HG02870 (cell line): ENCODE measurements around the gene SIL1.

Source experiments
- ATAC-seq: cut with Tn5 transposase; IDR thresholded peaks from one replicate; pipeline ENCODE4 v1.9.1; 2021; ENCODE audit warnings: mild to moderate bottlenecking, moderate library complexity; ENCODE audit not compliant: unreplicated experiment

The SIL1 gene

DNA sequence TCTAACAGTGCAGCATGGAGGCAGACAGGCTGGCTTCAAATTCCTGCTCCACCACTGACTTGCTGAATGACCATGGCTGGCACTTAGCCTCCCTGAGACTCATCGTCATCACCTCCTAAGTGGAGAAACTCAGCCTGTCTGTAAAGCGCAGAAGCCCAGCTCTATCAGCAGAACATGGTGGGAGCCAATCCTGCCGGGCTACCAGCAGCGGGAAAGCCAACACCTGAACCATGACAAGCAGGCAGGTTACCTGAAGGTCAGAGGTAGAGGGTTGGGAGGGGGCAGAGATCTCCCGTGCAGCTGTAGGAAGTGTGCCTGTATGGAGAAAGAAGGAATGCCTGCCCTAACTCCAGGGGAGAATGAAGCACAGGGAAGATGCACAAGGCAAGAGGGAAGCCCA, 250.4 kb downstream of the SIL1 start:
- ATAC-seq, result no peak

- no peak for ATAC-seq
These were observed 251.2 kb downstream of the SIL1 start for GRCh38 chr5:138946831-138947560.

- no peak for ATAC-seq
These were observed 251.9 kb downstream of the SIL1 start for GRCh38 chr5:138946241-138946623.

DNA sequence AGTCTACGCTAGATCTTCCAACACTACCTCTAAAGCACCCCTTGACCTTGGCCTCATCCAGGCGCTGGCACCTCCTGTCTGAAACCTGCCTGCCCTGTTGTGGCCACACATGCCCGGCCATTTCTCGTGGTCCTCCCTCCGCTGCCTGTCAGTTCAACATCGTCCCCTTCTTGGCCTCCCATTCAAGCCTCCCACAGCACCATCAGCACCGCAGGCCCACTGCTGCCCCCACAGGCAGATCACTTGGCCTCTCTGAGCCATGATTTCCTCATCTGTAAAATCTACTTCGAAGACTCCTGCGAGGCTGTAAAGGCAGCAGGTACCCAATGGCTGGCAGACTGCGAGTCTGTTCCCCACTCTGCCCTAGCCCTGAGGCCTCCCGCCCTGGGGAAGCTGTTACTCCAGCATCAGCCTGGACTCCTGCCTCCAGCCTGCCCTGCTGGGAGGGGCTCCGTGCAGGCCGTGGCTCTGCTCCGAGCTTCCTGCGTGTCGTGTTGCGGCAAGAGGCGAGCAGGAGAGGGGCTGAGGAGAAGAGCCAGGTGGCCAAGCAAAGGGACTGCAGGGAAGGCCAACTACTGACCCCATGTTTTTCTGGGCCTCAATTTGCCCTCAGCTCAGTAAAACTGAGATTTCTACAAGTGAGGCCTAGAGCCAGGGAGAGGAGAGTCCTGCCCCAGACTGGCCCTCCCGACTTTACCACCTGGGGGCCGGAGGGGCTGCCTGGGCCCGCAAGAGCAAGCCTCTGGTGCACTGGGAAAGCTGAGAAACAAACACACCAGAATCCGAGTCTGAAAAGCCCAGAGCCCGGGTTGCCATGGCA, 252.5 kb downstream of the SIL1 start:
- no peak for ATAC-seq

DNA sequence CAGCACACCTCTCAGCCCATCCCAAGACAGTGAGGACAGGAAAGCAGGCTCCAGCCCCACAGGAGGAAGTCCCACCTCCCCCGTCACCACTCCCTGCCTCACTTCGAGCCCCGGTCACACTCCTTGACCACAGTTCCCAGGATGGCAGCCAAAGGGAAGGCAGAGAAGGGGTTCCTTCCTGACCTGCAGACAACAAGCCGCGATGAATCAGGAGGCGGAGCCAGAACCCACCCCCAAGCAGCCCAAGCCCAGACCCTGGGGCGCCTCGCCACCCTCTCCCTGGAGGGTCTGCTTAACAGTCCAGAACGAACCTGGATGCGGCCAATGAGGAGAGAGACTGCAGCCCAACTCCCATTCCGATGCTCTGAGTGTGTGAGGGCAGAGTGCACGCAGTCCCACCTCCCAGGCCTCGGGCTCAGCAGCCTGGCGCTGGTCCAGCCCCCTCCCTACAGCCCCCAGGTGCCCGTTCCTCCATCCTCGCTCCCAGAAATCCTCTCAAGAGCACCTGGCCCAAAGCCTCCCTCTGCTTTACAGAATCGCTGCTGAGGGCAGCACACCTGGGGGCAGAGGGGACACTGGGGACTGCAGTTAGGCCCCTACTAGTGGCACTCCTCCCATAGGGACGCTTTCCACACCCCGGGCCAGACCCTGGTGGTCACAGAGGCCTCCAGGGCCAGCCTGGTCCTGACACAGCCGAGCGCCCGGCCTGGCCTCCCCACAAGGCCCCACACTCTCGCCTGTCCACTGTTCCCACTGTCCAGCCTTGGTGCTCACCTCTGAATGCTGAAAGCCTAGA, 253.4 kb downstream of the SIL1 start:
- no peak for ATAC-seq

- ATAC-seq, result no peak
These were observed 254.5 kb downstream of the SIL1 start for GRCh38 chr5:138943599-138944173.

DNA sequence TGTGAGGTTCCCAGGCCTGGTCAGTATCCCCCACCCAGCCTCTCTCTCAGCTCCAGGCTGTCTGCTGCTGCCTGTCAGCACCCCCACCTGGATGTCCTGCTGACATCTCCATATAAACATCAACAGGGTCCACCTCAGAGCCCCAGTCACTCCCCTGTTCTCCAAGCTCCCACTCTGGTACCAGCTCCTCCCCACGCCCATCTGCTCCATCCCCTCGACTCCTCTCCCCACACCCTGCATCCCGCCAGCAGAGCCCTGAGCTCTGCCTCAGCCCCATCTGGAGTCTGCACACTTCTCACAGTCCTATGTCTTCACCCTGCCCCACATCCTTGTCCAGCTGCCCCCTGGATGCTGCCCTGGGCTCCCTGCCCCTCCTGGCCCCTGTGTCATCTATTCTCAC, 255.3 kb downstream of the SIL1 start:
- ATAC-seq, result no peak

- no peak for ATAC-seq
These were observed 256.1 kb downstream of the SIL1 start for GRCh38 chr5:138942066-138942465.

- ATAC-seq, result no peak
These were observed 259.6 kb downstream of the SIL1 start for GRCh38 chr5:138938526-138938925.

DNA sequence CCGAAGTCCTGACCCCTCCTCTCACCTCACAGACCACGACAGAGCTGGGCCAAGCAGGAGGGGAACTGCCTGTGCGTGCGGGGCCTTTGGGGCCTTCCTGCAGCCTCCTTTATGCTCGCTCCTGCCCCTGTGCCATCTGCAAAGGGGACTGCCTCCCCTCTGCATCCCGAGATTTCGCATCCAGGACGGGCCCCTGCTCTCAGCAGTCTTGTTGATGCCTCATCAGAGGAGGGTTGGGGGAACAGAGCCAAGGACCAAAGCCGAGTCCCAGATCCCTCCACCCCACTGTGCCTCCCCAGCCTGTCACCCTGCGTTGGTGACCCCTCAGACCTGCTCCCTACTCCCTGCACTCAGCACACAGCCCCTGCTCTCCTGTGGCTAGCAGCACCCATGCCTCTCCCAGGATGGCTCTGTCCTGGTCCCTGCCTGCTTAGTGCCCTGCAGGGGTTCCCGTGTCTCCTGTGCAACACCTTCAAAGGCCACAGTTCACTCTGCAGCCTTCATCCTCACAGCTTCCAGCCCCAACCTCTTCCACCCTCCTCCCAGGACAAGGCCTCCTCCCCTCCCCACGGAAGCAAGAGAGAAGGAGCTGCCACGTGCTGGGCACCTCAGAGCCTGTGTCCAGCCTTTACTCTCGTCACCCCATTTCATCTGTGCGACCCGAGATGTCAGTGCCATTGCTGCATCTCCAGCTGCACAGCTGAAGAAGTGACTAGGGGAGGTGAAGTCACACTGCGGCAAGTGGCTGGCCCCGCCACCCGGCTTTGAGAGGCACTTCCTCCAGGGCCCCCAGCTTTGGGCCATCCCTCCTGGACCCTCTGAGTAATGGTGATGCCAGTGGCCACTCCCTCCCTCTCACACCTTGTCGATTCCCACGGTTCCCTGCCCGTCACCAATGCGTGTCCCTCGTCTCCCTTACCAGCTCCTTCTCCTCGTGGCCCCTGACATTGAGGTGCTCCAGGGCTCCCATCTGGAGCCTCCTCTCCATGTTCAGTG, 260.5 kb downstream of the SIL1 start:
- no peak for ATAC-seq

DNA sequence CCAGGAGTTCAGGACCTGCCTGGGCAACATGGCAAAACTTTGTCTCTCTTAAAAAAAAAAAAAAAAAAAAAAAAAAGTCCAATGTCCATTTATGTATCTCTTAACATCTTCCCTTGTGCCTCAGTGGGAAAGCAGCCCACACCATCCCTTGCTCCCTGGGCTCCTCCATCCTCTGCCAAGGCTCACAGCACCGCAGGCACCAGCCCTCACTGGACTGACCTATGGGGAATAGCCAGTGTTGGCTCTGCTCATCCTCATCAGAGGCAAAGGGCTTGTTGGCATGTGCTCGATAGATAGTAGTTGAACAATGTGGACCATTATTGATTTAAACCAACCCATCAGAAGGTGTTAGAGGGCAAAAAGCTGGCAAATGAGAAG, 261.2 kb downstream of the SIL1 start:
- ATAC-seq, result no peak

GRCh38 chr5:138936225-138936967, 261.8 kb downstream of the SIL1 start:
- ATAC-seq, result no peak

GRCh38 chr5:138935466-138935865, 262.7 kb downstream of the SIL1 start:
- ATAC-seq, result no peak

DNA sequence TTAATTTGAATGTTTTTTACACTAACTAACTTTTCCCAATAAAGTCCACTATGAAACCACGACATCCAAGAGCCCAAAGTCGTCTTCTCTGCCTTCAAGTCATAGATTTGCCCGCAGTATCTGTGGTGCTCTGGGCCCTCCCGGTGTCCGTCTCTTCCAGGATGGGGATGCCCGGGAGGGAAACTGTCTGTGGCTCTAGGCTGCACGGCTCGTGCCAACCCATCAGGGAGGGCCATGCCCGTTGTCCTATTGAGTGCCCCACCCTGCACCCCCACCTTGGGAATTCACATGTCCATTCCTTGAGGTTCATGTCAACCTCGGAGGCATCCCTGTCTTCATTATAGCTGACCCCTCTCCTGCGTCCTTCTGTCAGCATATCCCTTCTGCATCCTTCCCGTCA, 263.2 kb downstream of the SIL1 start:
- no peak for ATAC-seq

DNA sequence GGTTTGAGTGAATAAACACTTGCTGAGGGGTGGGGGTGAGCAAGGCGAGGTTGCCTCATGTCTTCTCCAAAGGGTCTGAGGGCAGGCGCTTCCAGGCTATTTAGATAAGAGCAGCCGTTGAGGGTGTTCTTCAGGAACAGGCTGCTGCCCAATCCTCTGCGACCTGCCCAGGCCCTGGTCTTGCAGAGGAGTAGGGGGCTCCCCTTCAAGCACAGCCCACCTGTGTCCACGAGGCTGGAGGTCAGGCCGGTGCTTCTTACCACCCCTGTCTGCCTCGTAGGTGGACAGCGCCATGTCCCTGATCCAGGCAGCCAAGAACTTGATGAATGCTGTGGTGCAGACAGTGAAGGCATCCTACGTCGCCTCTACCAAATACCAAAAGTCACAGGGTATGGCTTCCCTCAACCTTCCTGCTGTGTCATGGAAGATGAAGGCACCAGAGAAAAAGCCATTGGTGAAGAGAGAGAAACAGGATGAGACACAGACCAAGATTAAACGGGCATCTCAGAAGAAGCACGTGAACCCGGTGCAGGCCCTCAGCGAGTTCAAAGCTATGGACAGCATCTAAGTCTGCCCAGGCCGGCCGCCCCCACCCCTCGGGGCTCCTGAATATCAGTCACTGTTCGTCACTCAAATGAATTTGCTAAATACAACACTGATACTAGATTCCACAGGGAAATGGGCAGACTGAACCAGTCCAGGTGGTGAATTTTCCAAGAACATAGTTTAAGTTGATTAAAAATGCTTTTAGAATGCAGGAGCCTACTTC, 264.5 kb downstream of the SIL1 start:
- no peak for ATAC-seq

- ATAC-seq, result no peak
These were observed 265.9 kb downstream of the SIL1 start for GRCh38 chr5:138932171-138932810.

- ATAC-seq, result no peak
These were observed 267.6 kb downstream of the SIL1 start for GRCh38 chr5:138930371-138931097.

DNA sequence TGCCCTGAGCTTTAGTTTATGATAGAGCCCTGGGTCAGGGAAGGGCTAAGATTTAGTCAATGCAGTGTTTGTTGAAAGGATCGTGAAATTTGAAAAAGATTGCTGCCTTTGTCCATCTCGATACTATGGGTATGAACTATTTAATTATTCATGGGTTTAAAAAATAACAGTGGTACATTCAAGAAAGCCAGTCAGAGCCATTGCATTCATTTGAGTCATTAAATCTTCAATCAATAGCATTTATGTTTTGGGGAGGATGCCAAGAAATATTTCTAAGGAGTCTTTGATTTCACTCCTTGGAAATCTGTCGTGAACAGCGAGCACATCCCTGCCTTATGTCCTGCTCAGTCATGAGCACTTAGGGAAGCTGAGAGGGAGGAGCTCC, 268.6 kb downstream of the SIL1 start:
- no peak for ATAC-seq
